CD4-positive, alpha-beta T cell (primary cell): Measurements from ENCODE around the gene MARCHF6. TPM values are rescaled to one million over a fixed set of nuclear protein-coding genes. Genes with fewer than 3 reads are reported as not detected.
A peak's percentile ranks its signal among the peaks of the same experiment; 100 is the strongest.
"Not testable (repeated sequence)": the region's sequence is repeated elsewhere in the genome, so short reads cannot be mapped to it uniquely, and the experiment has no call there.

Source experiments
- ATAC-seq: fragments of 200-7000 bp; cut with Tn5 transposase; one replicate; pipeline ENCODE4 v1.10.0; 2022; ENCODE audit warnings: mild to moderate bottlenecking; ENCODE audit not compliant: poor library complexity
- CTCF ChIA-PET: fragments of 350-600 bp; sonication (Branson Sonifier 250); formaldehyde crosslinking; loops from one replicate; lab custom pipeline; 2021; ENCODE audit warnings: antibody characterized with exemption, inconsistent platforms; lab: Charles Lee
- POLR2A ChIA-PET: fragments of 350-600 bp; sonication (Branson Sonifier 250); formaldehyde crosslinking; loops from one replicate; lab custom pipeline; 2021; ENCODE audit warnings: antibody characterized with exemption, inconsistent platforms; lab: Charles Lee
- DNase-seq, 14 experiments: peaks; one replicate each; pipeline ENCODE4 v3.0.0-alpha.2; 2013 to 2020; ENCODE audit warnings: mixed read lengths in 2 of 14
- H3K27ac ChIP-seq, 2 donors: one replicate each; pipeline versions ENCODE4 v1.5.1 to v1.7.0; 2013; ENCODE audit warnings: low read length in 2 of 2, low read depth in 1 of 2, mild to moderate bottlenecking in 1 of 2
- H3K27me3 ChIP-seq, 2 experiments: 1 replicate in 1 of 2; 2 replicates in 1 of 2; pipeline versions ENCODE4 v1.6.1 to v1.7.0; 2013; ENCODE audit warnings: low read length in 2 of 2, control low read depth in 1 of 2, mild to moderate bottlenecking in 1 of 2, moderate library complexity in 1 of 2; ENCODE audit not compliant: insufficient read depth in 2 of 2, control insufficient read depth in 1 of 2
- H3K36me3 ChIP-seq: one replicate; pipeline ENCODE4 v1.6.1; 2013; ENCODE audit warnings: low read length, control low read depth; ENCODE audit not compliant: insufficient read depth
- H3K4me1 ChIP-seq: one replicate; pipeline ENCODE4 v1.6.1; 2013; ENCODE audit warnings: low read length, control low read depth; ENCODE audit not compliant: insufficient read depth
- H3K4me3 ChIP-seq: one replicate; pipeline ENCODE4 v1.5.1; 2013; ENCODE audit warnings: mild to moderate bottlenecking, low read length, moderate library complexity
- H3K9me3 ChIP-seq, 2 experiments: 1 replicate in 1 of 2; 2 replicates in 1 of 2; pipeline versions ENCODE4 v1.6.1 to v1.7.0; 2013; ENCODE audit warnings: low read length in 2 of 2, mild to moderate bottlenecking in 2 of 2, control low read depth in 1 of 2, moderate library complexity in 1 of 2; ENCODE audit not compliant: control insufficient read depth in 1 of 2, insufficient read depth in 1 of 2
- H3K27ac Mint-ChIP-seq: one replicate; pipeline ENCODE4 v1.8.0; 2020; ENCODE audit warnings: mixed read lengths
- H3K27me3 Mint-ChIP-seq: one replicate; pipeline ENCODE4 v1.8.0; 2021; ENCODE audit warnings: mixed read lengths
- H3K36me3 Mint-ChIP-seq: one replicate; pipeline ENCODE4 v1.8.0; 2021; ENCODE audit warnings: low read depth, mixed read lengths
- H3K4me1 Mint-ChIP-seq: one replicate; pipeline ENCODE4 v1.8.0; 2021; ENCODE audit warnings: low read depth, mixed read lengths
- H3K4me3 Mint-ChIP-seq: one replicate; pipeline ENCODE4 v1.8.0; 2020; ENCODE audit warnings: mild to moderate bottlenecking, mixed read lengths
- H3K9me3 Mint-ChIP-seq: one replicate; pipeline ENCODE4 v1.8.0; 2020; ENCODE audit warnings: mixed read lengths
- intact Hi-C, 2 experiments: fragments of 100-400 bp; cut with DNase I in 1 of 2; cut with micrococcal nuclease in 1 of 2; formaldehyde crosslinking; loops; one replicate each; pipeline versions ENCODE4 v1.15.1 to v1.9.0; 2023 to 2025; cut with DNase I, micrococcal nuclease
- total RNA-seq, 174 experiments: library from RNA in 2 of 174; stranded (reverse) in 2 of 174; gene quantifications; one replicate each; pipeline ENCODE4 v1.2.3 and lab custom pipeline; 2021 to 2026
- TF ChIP-seq, protein P1 (sequence below): fragments of 200-600 bp; IDR thresholded peaks from one replicate; pipeline ENCODE4 v1.8.0; 2022; ENCODE audit warnings: antibody characterized with exemption, mild to moderate bottlenecking

MARCHF6 gene
- total RNA-seq, 2 experiments from 2014 or later, result 176 to 182 TPM

DNA sequence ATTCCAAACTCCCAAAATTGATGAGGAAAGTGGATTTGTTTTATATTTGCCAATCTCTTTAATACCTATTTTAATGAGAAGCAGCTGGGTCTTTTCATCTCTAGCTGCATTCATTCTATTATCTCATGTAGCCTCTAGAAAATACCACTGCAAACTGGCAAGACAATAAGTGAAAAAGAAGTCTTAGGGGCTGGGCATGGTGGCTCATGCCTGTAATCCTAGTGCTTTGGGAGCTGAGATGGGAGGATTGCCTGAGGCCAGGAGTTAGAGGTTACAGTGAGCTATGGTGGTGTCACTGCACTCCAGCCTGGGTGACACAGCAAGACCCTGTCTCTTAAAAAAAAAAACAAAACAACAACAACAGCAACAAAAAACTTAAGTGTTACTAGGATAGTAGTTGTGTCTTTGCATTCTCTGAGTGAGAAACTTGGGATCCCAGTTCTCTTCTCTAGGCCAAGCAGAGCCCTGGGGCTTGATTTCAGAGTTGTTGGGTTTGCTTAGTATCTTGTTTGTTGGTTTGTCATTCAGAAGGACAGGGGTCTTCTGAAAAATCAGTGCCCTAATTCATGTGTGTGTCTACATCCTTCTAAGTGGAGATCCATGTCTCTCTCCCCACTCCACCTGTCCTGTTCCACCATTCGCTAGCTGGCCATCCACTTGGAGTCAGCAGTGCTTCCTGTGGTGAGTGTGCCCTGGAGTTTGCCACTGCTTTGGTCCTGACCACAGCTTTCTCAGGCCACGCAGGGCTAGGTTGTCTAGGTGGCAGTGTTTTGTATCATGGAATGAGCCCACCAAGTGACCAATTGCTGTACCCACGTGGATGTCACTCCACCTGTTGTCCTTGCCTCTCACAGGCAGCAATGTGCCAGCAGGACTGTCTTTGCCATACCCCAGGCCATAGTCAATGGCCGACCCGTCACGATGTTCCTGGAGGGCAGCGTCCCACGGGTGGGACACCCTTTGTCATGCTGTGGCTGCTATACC, 19.5 kb downstream of the MARCHF6 start:
- Mint-ChIP-seq H3K36me3 (peaks cover 39% of the 10 kb centered on the region), H3K4me3 (peak overlapping the region; percentile 2), H3K9me3 (no peaks in the 10 kb centered on the region), H3K4me1 (peaks cover 90% of the 10 kb centered on the region), H3K27ac (peak overlapping the region; percentile 59), H3K27me3 (no peaks in the 10 kb centered on the region)
- Histone ChIP-seq H3K9me3 (peaks cover 0 to 5% of the 10 kb centered on the region in 2 experiments), H3K27ac (no peak overlapping the region), H3K27me3 (no peaks in the 10 kb centered on the region), H3K36me3 (peaks cover 12% of the 10 kb centered on the region), H3K4me1 (peaks cover 45% of the 10 kb centered on the region), H3K4me3 (no peak overlapping the region)
- ChIA-PET CTCF (no interaction called here), POLR2A (interaction anchor here (1.1 kb wide), 1 partner anchor 20 kb away, joined by 5 read pairs; the partner anchor contains the start of gene MARCHF6)
- intact Hi-C loops, result no loop called here
- no peak for DNase-seq
- ATAC-seq, result no peak
- TF ChIP-seq, protein P1, sequence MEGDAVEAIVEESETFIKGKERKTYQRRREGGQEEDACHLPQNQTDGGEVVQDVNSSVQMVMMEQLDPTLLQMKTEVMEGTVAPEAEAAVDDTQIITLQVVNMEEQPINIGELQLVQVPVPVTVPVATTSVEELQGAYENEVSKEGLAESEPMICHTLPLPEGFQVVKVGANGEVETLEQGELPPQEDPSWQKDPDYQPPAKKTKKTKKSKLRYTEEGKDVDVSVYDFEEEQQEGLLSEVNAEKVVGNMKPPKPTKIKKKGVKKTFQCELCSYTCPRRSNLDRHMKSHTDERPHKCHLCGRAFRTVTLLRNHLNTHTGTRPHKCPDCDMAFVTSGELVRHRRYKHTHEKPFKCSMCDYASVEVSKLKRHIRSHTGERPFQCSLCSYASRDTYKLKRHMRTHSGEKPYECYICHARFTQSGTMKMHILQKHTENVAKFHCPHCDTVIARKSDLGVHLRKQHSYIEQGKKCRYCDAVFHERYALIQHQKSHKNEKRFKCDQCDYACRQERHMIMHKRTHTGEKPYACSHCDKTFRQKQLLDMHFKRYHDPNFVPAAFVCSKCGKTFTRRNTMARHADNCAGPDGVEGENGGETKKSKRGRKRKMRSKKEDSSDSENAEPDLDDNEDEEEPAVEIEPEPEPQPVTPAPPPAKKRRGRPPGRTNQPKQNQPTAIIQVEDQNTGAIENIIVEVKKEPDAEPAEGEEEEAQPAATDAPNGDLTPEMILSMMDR, result no peak

- Mint-ChIP-seq H3K9me3 (no peaks in the 10 kb centered on the region), H3K36me3 (peaks cover 50% of the 10 kb centered on the region), H3K27ac (peak overlapping the region; percentile 59), H3K27me3 (no peaks in the 10 kb centered on the region), H3K4me1 (peaks cover 86% of the 10 kb centered on the region), H3K4me3 (peak overlapping the region; percentile 2)
- no peak for ATAC-seq
- Histone ChIP-seq H3K4me1 (peaks cover 35% of the 10 kb centered on the region), H3K9me3 (peaks cover 0 to 5% of the 10 kb centered on the region in 2 experiments), H3K27me3 (no peaks in the 10 kb centered on the region), H3K27ac (no peak overlapping the region), H3K4me3 (no peak overlapping the region), H3K36me3 (peaks cover 16% of the 10 kb centered on the region)
- ChIA-PET CTCF (interaction anchor here (1.3 kb wide), 1 partner anchor 90 kb away, joined by 3 read pairs; no protein-coding TSS in a partner anchor), POLR2A (no interaction called here)
- TF ChIP-seq, protein P1, result no peak
- no peak for DNase-seq
- intact Hi-C loops, result no loop called here
Measured at GRCh38 chr5:10374046-10375022, 20.8 kb downstream of the MARCHF6 start.

- peaks cover 52% of the 10 kb centered on the region for H3K36me3 Mint-ChIP-seq
Measured at GRCh38 chr5:10375146-10375545, 21.7 kb downstream of the MARCHF6 start.

More at GRCh38 chr5:10375146-10375545, 21.7 kb downstream of the MARCHF6 start:
- H3K4me1 Mint-ChIP-seq, result peaks cover 80% of the 10 kb centered on the region
- H3K4me3 ChIP-seq, DNase-seq, H3K27me3 ChIP-seq, intact Hi-C loops, H3K27me3 Mint-ChIP-seq, H3K27ac Mint-ChIP-seq, H3K27ac ChIP-seq, H3K9me3 ChIP-seq, POLR2A ChIA-PET, ATAC-seq, H3K4me3 Mint-ChIP-seq, H3K9me3 Mint-ChIP-seq: not testable (repeated sequence)
- CTCF ChIA-PET, result interaction anchor here (1.3 kb wide), 1 partner anchor 91 kb away, joined by 3 read pairs; no protein-coding TSS in a partner anchor
- peaks cover 22% of the 10 kb centered on the region for H3K36me3 ChIP-seq
- H3K4me1 ChIP-seq, result peaks cover 35% of the 10 kb centered on the region
